ENCODE data around the gene PTGDR2.

DNA sequence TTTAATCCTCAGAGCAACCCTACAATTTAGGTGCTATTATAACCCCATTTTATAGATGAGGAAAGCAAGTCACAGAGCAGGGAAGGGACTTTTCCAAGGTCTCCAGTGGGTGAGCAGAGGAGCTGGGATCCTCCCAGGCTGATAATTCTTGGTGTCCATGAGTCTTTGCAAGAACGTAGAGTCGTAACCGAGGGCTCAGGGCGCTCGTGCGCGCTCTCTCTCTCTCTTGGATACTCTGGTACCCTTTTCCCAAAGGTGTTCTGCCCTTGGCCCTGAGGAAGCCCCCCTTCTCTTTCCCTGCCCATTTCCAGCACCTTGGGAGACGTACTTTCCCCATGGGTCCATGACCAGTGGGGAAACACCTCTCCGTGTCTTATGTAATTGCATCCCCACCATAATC is 6.4 kb upstream of the PTGDR2 start:
- TF ChIP-seq EZH2 (IDR thresholded peaks at IDR 0.05; ENCODE audit: insufficient read depth, poor library complexity, severe bottlenecking) (no peak), EZH2phosphoT487 (IDR thresholded peaks at IDR 0.05; ENCODE audit: insufficient read depth, low read depth) (no peak)

Data from GM23248 (cell line).